Measurements from ENCODE around the gene VGLL1. TPM values are rescaled to one million over a fixed set of nuclear protein-coding genes. Genes with fewer than 3 reads are reported as not detected.

Gene VGLL1
- polyA plus RNA-seq, 3 donors, result not detected

GRCh38 chrX:136528645-136529315 lies 3.2 kb upstream of the VGLL1 start:
- Mint-ChIP-seq H3K27me3 (ENCODE audit: low read depth in 3 of 3) (peaks cover 0 to 7% (median 5%) of the 10 kb centered on the region in 3 donors), H3K4me1 (no peaks in the 10 kb centered on the region), H3K9me3 (peaks cover 0 to 2% (median 0%) of the 10 kb centered on the region in 7 donors), H3K27ac (no peak overlapping the region), H3K36me3 (no peaks in the 10 kb centered on the region), H3K4me3 (no peak overlapping the region)
- DNase-seq, result no peak
- Histone ChIP-seq H3K79me2 (ENCODE audit: insufficient read depth, low read length) (no peaks in the 10 kb centered on the region), H4K20me1 (ENCODE audit: insufficient read depth, low read length) (no peaks in the 10 kb centered on the region), H3K36me3 (replicated peaks in 1 of 2; ENCODE audit: control insufficient read depth in 1 of 2, insufficient read depth in 2 of 2, low read length in 2 of 2) (no peaks in the 10 kb centered on the region), H3K4me2 (replicated peaks; ENCODE audit: extremely low read depth, low read length, poor library complexity, severe bottlenecking) (no peak overlapping the region), H2AFZ (ENCODE audit: insufficient read depth, low read depth, low read length, poor library complexity, severe bottlenecking) (no peak overlapping the region), H3K27ac (ENCODE audit: low read depth in 1 of 2, low read length in 2 of 2) (no peak overlapping the region), H3K9me3 (replicated peaks in 1 of 2; ENCODE audit: control insufficient read depth in 1 of 2, insufficient read depth in 1 of 2, low read length in 2 of 2) (no peaks in the 10 kb centered on the region), H3K4me3 (replicated peaks in 1 of 3; ENCODE audit: low read depth in 2 of 3, low read length in 3 of 3) (no peak overlapping the region), H3K27me3 (ENCODE audit: control insufficient read depth in 2 of 2, insufficient read depth in 2 of 2, low read length in 2 of 2) (no peaks in the 10 kb centered on the region), H3K9ac (ENCODE audit: insufficient read depth, low read length, poor library complexity, severe bottlenecking) (no peak overlapping the region), H3K4me1 (ENCODE audit: control insufficient read depth in 1 of 2, insufficient read depth in 2 of 2, low read length in 2 of 2) (no peaks in the 10 kb centered on the region)
- intact Hi-C loops (cut with micrococcal nuclease), result no loop called here
- TF ChIP-seq, protein P1, sequence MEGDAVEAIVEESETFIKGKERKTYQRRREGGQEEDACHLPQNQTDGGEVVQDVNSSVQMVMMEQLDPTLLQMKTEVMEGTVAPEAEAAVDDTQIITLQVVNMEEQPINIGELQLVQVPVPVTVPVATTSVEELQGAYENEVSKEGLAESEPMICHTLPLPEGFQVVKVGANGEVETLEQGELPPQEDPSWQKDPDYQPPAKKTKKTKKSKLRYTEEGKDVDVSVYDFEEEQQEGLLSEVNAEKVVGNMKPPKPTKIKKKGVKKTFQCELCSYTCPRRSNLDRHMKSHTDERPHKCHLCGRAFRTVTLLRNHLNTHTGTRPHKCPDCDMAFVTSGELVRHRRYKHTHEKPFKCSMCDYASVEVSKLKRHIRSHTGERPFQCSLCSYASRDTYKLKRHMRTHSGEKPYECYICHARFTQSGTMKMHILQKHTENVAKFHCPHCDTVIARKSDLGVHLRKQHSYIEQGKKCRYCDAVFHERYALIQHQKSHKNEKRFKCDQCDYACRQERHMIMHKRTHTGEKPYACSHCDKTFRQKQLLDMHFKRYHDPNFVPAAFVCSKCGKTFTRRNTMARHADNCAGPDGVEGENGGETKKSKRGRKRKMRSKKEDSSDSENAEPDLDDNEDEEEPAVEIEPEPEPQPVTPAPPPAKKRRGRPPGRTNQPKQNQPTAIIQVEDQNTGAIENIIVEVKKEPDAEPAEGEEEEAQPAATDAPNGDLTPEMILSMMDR (IDR thresholded peaks at IDR 0.05), result no peak
- WGBS (ENCODE audit: insufficient coverage), result 100% methylated on average over 1 of the region's 8 CpGs

GRCh38 chrX:136529795-136530194 lies 2.2 kb upstream of the VGLL1 start:
- peaks cover 0 to 7% (median 5%) of the 10 kb centered on the region in 3 donors for H3K27me3 Mint-ChIP-seq (ENCODE audit: low read depth in 3 of 3)

More at GRCh38 chrX:136529795-136530194, 2.2 kb upstream of the VGLL1 start:
- H3K4me1 Mint-ChIP-seq, result no peaks in the 10 kb centered on the region
- no peaks in the 10 kb centered on the region for H3K9me3 ChIP-seq (replicated peaks in 1 of 2; ENCODE audit: control insufficient read depth in 1 of 2, insufficient read depth in 1 of 2, low read length in 2 of 2)
- H3K4me3 Mint-ChIP-seq, result no peak overlapping the region
- TF ChIP-seq, protein P1 (IDR thresholded peaks at IDR 0.05), result no peak
- no peaks in the 10 kb centered on the region for H3K4me1 ChIP-seq (ENCODE audit: control insufficient read depth in 1 of 2, insufficient read depth in 2 of 2, low read length in 2 of 2)
- no peaks in the 10 kb centered on the region for H3K36me3 ChIP-seq (replicated peaks in 1 of 2; ENCODE audit: control insufficient read depth in 1 of 2, insufficient read depth in 2 of 2, low read length in 2 of 2)
- no peak overlapping the region for H2AFZ ChIP-seq (ENCODE audit: insufficient read depth, low read depth, low read length, poor library complexity, severe bottlenecking)
- WGBS (ENCODE audit: insufficient coverage), result 100% methylated on average over 1 of the region's 2 CpGs
- no peak overlapping the region for H3K27ac Mint-ChIP-seq
- H3K27ac ChIP-seq (ENCODE audit: low read depth in 1 of 2, low read length in 2 of 2), result no peak overlapping the region
- DNase-seq, result no peak
- H3K27me3 ChIP-seq (ENCODE audit: control insufficient read depth in 2 of 2, insufficient read depth in 2 of 2, low read length in 2 of 2), result no peaks in the 10 kb centered on the region
- no peak overlapping the region for H3K9ac ChIP-seq (ENCODE audit: insufficient read depth, low read length, poor library complexity, severe bottlenecking)
- no peak overlapping the region for H3K4me2 ChIP-seq (replicated peaks; ENCODE audit: extremely low read depth, low read length, poor library complexity, severe bottlenecking)
- H3K36me3 Mint-ChIP-seq, result no peaks in the 10 kb centered on the region
- intact Hi-C loops (cut with micrococcal nuclease), result no loop called here
- no peaks in the 10 kb centered on the region for H4K20me1 ChIP-seq (ENCODE audit: insufficient read depth, low read length)
- peaks cover 0 to 2% (median 0%) of the 10 kb centered on the region in 7 donors for H3K9me3 Mint-ChIP-seq
- H3K4me3 ChIP-seq (replicated peaks in 1 of 3; ENCODE audit: low read depth in 2 of 3, low read length in 3 of 3), result no peak overlapping the region
- no peaks in the 10 kb centered on the region for H3K79me2 ChIP-seq (ENCODE audit: insufficient read depth, low read length)

Measured in CD14-positive monocyte (primary cell).